Measurements from ENCODE around the gene ALDOB. TPM values are rescaled to one million over a fixed set of nuclear protein-coding genes. Genes with fewer than 3 reads are reported as not detected.

Gene ALDOB
- not detected in 2 replicates for total RNA-seq (2021)
- long read RNA-seq, result 0 reads

- H3K4me3 Mint-ChIP-seq, result no peak within 1 kb of the TSS
- Histone ChIP-seq H2BK120ac (ENCODE audit: low read depth, low read length, poor library complexity, severe bottlenecking) (no peak within 1 kb of the TSS), H3K4ac (ENCODE audit: low read depth, low read length) (no peak within 1 kb of the TSS), H3K23ac (ENCODE audit: insufficient read length, low read depth, low read length) (no peak within 1 kb of the TSS), H3T11ph (ENCODE audit: low read length) (no peak within 1 kb of the TSS), H3K9me3 (ENCODE audit: control insufficient read depth, low read depth, low read length) (no peaks in the 10 kb centered on the region), H3K14ac (ENCODE audit: insufficient read depth, low read length) (no peak within 1 kb of the TSS), H2BK15ac (ENCODE audit: low read depth, low read length) (no peak within 1 kb of the TSS), H4K5ac (ENCODE audit: insufficient read length, low read depth, low read length) (no peak within 1 kb of the TSS), H3K23me2 (ENCODE audit: insufficient read length, low read depth, low read length, poor library complexity, severe bottlenecking) (no peaks in the 10 kb centered on the region), H3K27me3 (ENCODE audit: insufficient read depth, low read length) (no peaks in the 10 kb centered on the region), H4K20me1 (ENCODE audit: control insufficient read depth, insufficient read depth, insufficient read length) (no peaks in the 10 kb centered on the region), H4K8ac (replicated peaks; ENCODE audit: insufficient read length, low read depth, low read length) (no peak within 1 kb of the TSS), H2BK12ac (ENCODE audit: insufficient read length, low read depth, low read length) (no peak within 1 kb of the TSS), H3K4me1 (ENCODE audit: insufficient read depth, low read length) (no peaks in the 10 kb centered on the region), H2BK20ac (ENCODE audit: low read depth, low read length, poor library complexity, severe bottlenecking) (no peak within 1 kb of the TSS), H2BK5ac (ENCODE audit: insufficient read length, low read length) (no peak within 1 kb of the TSS), H3K56ac (ENCODE audit: insufficient read length, low read depth, low read length) (no peak within 1 kb of the TSS), H3K18ac (ENCODE audit: insufficient read length, low read depth, low read length) (no peak within 1 kb of the TSS), H3K79me1 (ENCODE audit: insufficient read depth, low read depth, low read length, poor library complexity, severe bottlenecking) (no peaks in the 10 kb centered on the region), H3K4me2 (ENCODE audit: insufficient read depth, insufficient read length, low read length) (no peak within 1 kb of the TSS), H3K27ac (ENCODE audit: insufficient read length, low read depth, low read length) (no peak within 1 kb of the TSS), H3K79me2 (ENCODE audit: insufficient read depth, low read length) (no peaks in the 10 kb centered on the region), H2AFZ (ENCODE audit: low read length) (no peak within 1 kb of the TSS), H2AK5ac (ENCODE audit: insufficient read length, low read length) (no peak within 1 kb of the TSS), H4K91ac (ENCODE audit: insufficient read length, low read depth, low read length) (no peak within 1 kb of the TSS), H3K9ac (ENCODE audit: extremely low read depth, insufficient read length, low read length) (no peak within 1 kb of the TSS)
- H3K36me3 Mint-ChIP-seq (ENCODE audit: insufficient read depth in 1 of 3, low read depth in 3 of 3), result no peaks in the 10 kb centered on the region
- TF ChIP-seq CTCF (conservative IDR thresholded peaks at IDR 0.05), result no peak
- no peak within 1 kb of the TSS for H3K27ac Mint-ChIP-seq
- H3K4me1 Mint-ChIP-seq, result no peaks in the 10 kb centered on the region
- WGBS (ENCODE audit: extremely low coverage, insufficient read length, low lambda C conversion rate), result no CpG with 5 or more reads among the region's 2 CpGs
- H3K9me3 Mint-ChIP-seq, result no peaks in the 10 kb centered on the region
- no peaks in the 10 kb centered on the region for H3K27me3 Mint-ChIP-seq (ENCODE audit: low read depth)
- no peak for DNase-seq
These were observed at the start of gene ALDOB for GRCh38 chr9:101435601-101436079. Gene ALDOB, minus strand, starts transcription at chr9:101435774. Its CDS starts 4,887 bp downstream, at chr9:101430887.
